Dendritic cell treated with granulocyte-macrophage colony-stimulating factor and Interleukin-4, amounts not matched to agents 40 ng/mL and 50 ng/mL, for 4 days (primary cell): ENCODE results near the gene GEMIN7.

Experiments
- H3K27ac Mint-ChIP-seq: one replicate; pipeline ENCODE4 v1.8.0; 2022; ENCODE audit warnings: mild to moderate bottlenecking, mixed read lengths
- H3K27me3 Mint-ChIP-seq: one replicate; pipeline ENCODE4 v1.8.0; 2022; ENCODE audit warnings: mild to moderate bottlenecking, mixed read lengths
- H3K36me3 Mint-ChIP-seq: one replicate; pipeline ENCODE4 v1.8.0; 2022; ENCODE audit warnings: low read depth, mixed read lengths
- H3K4me1 Mint-ChIP-seq: one replicate; pipeline ENCODE4 v1.8.0; 2022; ENCODE audit warnings: low read depth, mixed read lengths
- H3K4me3 Mint-ChIP-seq: one replicate; pipeline ENCODE4 v1.8.0; 2022; ENCODE audit warnings: mild to moderate bottlenecking, moderate library complexity, mixed read lengths
- H3K9me3 Mint-ChIP-seq: one replicate; pipeline ENCODE4 v1.8.0; 2022; ENCODE audit warnings: mixed read lengths
- intact Hi-C: fragments of 100-400 bp; cut with micrococcal nuclease; formaldehyde crosslinking; loops from one replicate; pipeline ENCODE4 v1.15.0; 2022

GEMIN7 gene

DNA sequence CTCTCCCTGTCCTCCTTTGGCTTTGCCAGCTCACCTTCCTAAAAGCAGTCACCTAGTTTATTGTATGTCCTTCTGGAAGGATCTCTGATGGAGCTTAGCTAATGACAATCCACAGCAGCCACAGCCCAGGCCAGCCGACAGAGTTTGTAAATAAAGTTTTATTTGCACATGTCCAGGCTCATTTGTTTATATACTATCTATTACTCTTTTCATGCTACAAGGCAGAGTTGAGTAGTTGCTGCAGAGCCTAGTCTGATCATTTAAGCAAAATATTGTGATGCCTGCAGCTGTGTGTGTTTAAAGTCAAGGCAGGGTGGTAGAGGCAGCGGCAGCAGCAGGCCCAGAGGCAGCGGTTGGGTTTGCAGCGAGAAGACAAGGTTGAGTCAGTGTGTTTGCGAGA is 49.1 kb downstream of the GEMIN7 start:
- intact Hi-C loops, result no loop called here
- no peaks in the 10 kb centered on the region for H3K9me3 Mint-ChIP-seq
- no peaks in the 10 kb centered on the region for H3K27me3 Mint-ChIP-seq
- H3K27ac Mint-ChIP-seq, result no peak overlapping the region
- H3K4me1 Mint-ChIP-seq, result peaks cover 23% of the 10 kb centered on the region
- H3K4me3 Mint-ChIP-seq, result no peak overlapping the region
- H3K36me3 Mint-ChIP-seq, result peaks cover 17% of the 10 kb centered on the region

DNA sequence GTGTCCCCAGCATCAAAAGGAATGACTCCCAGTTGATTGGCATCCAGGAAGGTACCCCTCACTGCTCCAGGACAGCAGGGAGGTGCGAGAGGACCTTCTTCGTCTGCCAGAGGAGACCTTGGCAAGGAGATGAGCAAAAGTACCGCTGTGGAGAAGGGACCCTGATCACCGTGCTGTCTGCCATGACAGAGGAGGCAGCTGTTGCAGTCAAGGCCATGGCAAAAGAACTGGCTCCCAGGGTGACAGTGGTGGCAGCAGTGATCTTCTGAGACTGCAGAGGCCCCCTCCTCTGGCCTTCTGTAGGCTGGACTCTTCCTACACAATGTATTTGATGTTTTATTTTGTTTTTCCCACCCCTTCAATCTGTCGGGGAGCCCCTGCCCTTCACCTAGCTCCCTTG is 49.7 kb downstream of the GEMIN7 start:
- intact Hi-C loops, result no loop called here
- Mint-ChIP-seq H3K36me3 (peaks cover 10% of the 10 kb centered on the region), H3K27ac (no peak overlapping the region), H3K27me3 (no peaks in the 10 kb centered on the region), H3K4me1 (peaks cover 22% of the 10 kb centered on the region), H3K9me3 (no peaks in the 10 kb centered on the region), H3K4me3 (no peak overlapping the region)

DNA sequence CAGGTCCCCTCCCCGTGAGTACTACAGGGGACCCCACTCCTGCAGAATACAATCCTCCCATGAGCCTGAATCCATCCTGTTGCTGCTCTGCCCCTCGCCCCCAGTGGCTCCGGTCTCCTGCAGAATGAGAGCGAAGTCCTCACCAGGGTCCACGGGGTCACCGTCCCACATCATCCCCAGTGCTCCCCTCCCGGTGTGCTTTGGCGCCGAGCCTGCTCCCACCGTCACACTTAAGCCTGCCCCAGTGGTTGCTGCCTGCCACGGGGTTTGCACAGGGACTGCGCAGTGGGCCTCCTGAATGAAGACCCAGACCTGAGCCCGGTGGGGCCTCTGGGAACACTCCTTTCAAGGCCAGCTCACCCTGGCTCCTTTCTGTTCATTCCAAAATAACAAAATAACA is 51.2 kb downstream of the GEMIN7 start:
- intact Hi-C loops, result no loop called here
- Mint-ChIP-seq H3K27ac (no peak overlapping the region), H3K9me3 (no peaks in the 10 kb centered on the region), H3K27me3 (no peaks in the 10 kb centered on the region), H3K4me1 (peaks cover 31% of the 10 kb centered on the region), H3K4me3 (no peak overlapping the region), H3K36me3 (peaks cover 6% of the 10 kb centered on the region)

- Mint-ChIP-seq H3K9me3 (no peaks in the 10 kb centered on the region), H3K27ac (no peak overlapping the region), H3K4me1 (peaks cover 39% of the 10 kb centered on the region), H3K36me3 (peaks cover 6% of the 10 kb centered on the region), H3K27me3 (no peaks in the 10 kb centered on the region), H3K4me3 (no peak overlapping the region)
- intact Hi-C loops, result no loop called here
Observed at GRCh38 chr19:45130888-45131615, 52.0 kb downstream of the GEMIN7 start.

DNA sequence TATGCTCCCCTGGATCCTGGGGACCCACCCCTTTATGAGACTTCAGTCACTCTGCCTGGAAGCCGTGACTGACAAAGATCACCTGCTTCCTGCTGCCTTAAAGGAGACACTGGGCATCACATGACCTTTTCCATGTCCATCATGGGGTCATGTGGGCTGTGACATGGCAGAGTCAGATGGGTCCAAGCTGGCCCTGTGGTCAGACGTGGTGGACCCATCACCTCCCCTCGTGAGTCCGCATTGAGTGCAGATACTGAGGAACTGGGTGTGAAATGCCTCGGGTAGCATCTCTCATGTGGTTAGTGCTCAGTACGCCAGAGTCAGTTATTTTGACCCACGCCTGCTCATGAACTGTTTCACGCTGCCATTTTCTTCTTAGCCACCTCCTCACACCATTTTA is 54.6 kb downstream of the GEMIN7 start:
- Mint-ChIP-seq H3K9me3 (no peaks in the 10 kb centered on the region), H3K27ac (no peak overlapping the region), H3K36me3 (peaks cover 4% of the 10 kb centered on the region), H3K27me3 (no peaks in the 10 kb centered on the region), H3K4me1 (peaks cover 54% of the 10 kb centered on the region), H3K4me3 (no peak overlapping the region)
- intact Hi-C loops, result no loop called here

DNA sequence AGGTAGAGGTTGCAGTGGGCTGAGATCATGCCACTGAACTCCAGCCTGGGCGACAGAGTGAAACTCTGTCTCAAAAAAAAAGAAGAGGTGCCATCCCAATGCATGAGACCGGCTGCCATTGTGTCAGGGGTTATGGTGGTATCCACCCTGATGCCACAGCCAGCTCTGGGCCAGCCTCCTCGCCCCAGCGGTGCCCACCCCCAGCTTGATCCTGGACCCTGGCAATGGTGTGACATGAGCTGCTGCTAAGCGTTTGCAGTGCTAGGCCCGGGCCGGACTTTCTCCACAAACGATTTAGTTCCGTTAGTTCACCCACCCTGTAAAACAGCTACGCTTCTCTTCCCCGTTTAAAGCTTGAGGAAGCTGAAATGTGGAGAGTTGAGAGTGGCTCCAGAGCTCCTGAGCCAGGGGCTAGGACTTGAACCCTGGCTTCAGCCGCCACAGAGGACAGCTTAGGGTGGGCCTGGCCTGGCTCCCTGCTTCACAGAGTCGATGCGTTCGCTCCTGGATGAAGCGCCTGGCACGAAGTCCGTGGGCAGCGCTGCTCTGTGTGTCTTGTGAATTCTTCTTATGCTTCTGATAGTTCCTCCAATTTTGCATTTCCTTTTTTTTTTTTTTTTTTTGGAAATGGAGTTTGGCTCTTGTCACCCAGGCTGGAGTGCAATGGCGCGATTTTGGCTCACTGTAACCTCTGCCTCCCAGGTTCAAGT is 56.3 kb downstream of the GEMIN7 start:
- H3K27ac Mint-ChIP-seq, result peak overlapping the region; percentile 71
- intact Hi-C loops, result no loop called here
- H3K4me1 Mint-ChIP-seq, result peaks cover 49% of the 10 kb centered on the region
- no peaks in the 10 kb centered on the region for H3K9me3 Mint-ChIP-seq
- H3K4me3 Mint-ChIP-seq, result no peak overlapping the region
- peaks cover 11% of the 10 kb centered on the region for H3K36me3 Mint-ChIP-seq
- H3K27me3 Mint-ChIP-seq, result no peaks in the 10 kb centered on the region

DNA sequence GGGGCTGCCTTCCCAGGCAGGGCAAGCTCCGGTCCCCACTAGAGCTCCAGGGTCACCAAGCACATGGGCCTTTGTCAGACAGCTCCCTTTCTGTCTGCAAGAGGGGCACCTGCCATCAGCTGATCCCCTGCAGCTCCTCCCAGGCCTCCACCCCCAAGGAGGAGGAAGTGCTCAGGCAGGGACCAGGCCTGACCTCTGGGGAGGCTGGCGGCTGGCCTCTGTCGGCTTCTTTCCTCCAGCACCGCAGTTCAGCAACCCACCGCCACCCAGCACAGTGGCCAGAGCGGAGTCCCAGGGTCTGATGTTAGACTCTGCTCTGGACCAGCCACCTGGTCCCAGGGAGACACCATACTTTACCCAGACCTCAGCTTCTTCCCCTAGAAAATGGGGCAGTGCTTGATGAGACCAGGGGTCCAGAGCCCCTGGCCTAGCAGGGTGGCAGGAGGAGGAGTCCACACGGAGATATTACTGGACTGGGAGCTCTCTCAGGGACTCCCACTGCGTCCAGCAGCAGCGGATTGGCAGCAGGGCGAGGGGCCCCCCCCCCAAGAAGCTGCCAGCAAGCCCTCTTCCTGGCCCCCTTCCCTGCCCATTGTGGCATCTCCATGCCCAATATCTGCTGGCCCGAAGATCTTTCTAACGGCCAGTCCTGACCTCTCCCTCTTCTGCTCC is 57.6 kb downstream of the GEMIN7 start:
- Mint-ChIP-seq H3K27me3 (no peaks in the 10 kb centered on the region), H3K27ac (peak overlapping the region; percentile 50), H3K4me3 (no peak overlapping the region), H3K9me3 (no peaks in the 10 kb centered on the region), H3K4me1 (peaks cover 39% of the 10 kb centered on the region), H3K36me3 (peaks cover 24% of the 10 kb centered on the region)
- intact Hi-C loops, result no loop called here

DNA sequence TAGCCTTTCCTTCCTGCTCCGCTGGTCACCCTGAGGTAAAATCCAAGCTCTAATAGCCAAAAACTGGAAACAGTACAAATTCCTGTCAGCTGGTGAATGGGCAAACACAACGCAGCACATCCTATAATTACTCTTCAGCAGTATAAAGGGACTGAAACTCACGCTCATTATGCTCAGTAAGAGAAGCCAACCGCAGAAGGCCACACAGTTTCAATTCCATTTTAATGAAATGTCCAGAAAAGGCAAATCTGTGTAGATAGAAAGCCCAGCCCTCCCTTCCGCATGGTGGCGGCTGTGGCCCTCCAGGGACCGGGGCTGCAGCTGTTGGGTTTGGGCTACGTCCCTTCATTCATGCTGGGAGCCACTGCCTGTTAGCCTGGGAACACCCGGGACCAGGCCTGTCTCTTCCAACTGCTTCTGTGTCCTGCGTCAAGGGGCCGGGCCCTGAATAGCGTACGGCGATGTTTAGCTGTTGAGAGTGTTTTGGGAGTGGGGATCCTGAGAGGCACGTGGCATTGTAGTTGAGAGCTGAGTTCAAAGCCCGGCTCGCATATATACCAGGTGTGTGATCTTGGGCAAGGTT is 58.2 kb downstream of the GEMIN7 start:
- Mint-ChIP-seq H3K9me3 (no peaks in the 10 kb centered on the region), H3K36me3 (peaks cover 31% of the 10 kb centered on the region), H3K4me1 (peaks cover 39% of the 10 kb centered on the region), H3K4me3 (no peak overlapping the region), H3K27me3 (no peaks in the 10 kb centered on the region), H3K27ac (peak overlapping the region; percentile 50)
- intact Hi-C loops, result no loop called here

DNA sequence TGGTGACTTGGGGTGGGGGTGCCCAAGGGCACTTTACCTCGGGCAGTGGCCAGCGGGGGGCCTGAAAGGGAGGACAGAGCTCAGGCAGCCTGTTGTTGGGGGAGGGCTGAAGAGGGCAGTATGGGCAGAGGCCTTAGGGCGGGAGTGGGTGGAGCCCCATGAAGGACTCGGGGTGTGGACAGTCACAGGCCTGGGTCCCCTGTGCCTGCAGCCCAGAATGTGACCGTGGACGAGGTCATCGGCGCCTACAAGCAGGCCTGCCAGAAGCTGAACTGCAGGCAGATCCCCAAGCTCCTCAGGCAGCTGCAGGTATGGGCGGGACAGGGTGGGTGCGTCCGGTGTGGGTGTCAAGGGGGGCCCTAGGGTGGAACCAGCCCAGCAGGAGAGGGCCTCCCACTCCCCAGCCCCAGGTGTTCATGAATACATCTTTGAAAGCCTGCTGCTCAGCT is 59.3 kb downstream of the GEMIN7 start:
- H3K36me3 Mint-ChIP-seq, result peaks cover 41% of the 10 kb centered on the region
- H3K9me3 Mint-ChIP-seq, result no peaks in the 10 kb centered on the region
- no peaks in the 10 kb centered on the region for H3K27me3 Mint-ChIP-seq
- H3K27ac Mint-ChIP-seq, result no peak overlapping the region
- H3K4me1 Mint-ChIP-seq, result peaks cover 44% of the 10 kb centered on the region
- intact Hi-C loops, result no loop called here
- H3K4me3 Mint-ChIP-seq, result no peak overlapping the region

GRCh38 chr19:45139286-45140143 is 60.5 kb downstream of the GEMIN7 start:
- peaks cover 40% of the 10 kb centered on the region for H3K4me1 Mint-ChIP-seq
- no peak overlapping the region for H3K27ac Mint-ChIP-seq
- H3K36me3 Mint-ChIP-seq, result peaks cover 53% of the 10 kb centered on the region
- H3K4me3 Mint-ChIP-seq, result no peak overlapping the region
- intact Hi-C loops, result no loop called here
- no peaks in the 10 kb centered on the region for H3K27me3 Mint-ChIP-seq
- no peaks in the 10 kb centered on the region for H3K9me3 Mint-ChIP-seq

- H3K4me1 Mint-ChIP-seq, result peaks cover 34% of the 10 kb centered on the region
- peaks cover 59% of the 10 kb centered on the region for H3K36me3 Mint-ChIP-seq
- peak overlapping the region; percentile 13 for H3K27ac Mint-ChIP-seq
- no peaks in the 10 kb centered on the region for H3K9me3 Mint-ChIP-seq
- H3K27me3 Mint-ChIP-seq, result no peaks in the 10 kb centered on the region
- no peak overlapping the region for H3K4me3 Mint-ChIP-seq
- intact Hi-C loops, result no loop called here
Observed at GRCh38 chr19:45140144-45140503, 61.1 kb downstream of the GEMIN7 start.

DNA sequence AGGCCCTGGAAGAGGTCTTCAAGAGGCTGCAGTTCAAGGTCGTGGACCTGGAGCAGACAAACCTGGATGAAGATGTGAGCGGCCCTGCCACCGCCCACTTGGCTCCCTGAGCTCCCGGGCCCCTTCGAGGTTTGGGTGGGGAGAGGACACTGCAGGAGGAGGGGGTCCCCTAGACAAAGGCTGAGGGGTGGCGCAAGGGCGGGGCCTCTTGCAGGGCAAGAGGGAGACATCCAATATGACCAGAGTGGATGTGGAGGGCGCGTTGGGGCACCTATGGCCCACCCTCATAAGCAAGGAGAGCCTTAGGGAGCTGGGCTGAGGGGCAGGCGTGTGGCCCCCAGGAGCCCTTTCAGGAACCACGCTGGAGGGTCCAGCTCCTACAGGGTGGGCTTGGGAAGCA is 61.5 kb downstream of the GEMIN7 start:
- Mint-ChIP-seq H3K27ac (peak overlapping the region; percentile 13), H3K27me3 (no peaks in the 10 kb centered on the region), H3K4me3 (no peak overlapping the region), H3K36me3 (peaks cover 63% of the 10 kb centered on the region), H3K9me3 (no peaks in the 10 kb centered on the region), H3K4me1 (peaks cover 30% of the 10 kb centered on the region)
- intact Hi-C loops, result no loop called here
